ENCODE measurements around the gene PODXL2. TPM values are rescaled to one million over a fixed set of nuclear protein-coding genes. Genes with fewer than 3 reads are reported as not detected.

Gene PODXL2
- total RNA-seq, 4 donors from 2014 or later = 3.2 to 8.8 (median 3.7) TPM

GRCh38 chr3:127645371-127646015, 16.5 kb downstream of the PODXL2 start:
- TF ChIP-seq CTCF (IDR thresholded peaks at IDR 0.05; ENCODE audit: low read depth) = no peak

- no peak for TF ChIP-seq CTCF (IDR thresholded peaks at IDR 0.05; ENCODE audit: low read depth)
These were observed 17.6 kb downstream of the PODXL2 start for GRCh38 chr3:127646501-127647046.

GRCh38 chr3:127647166-127647844, 18.3 kb downstream of the PODXL2 start:
- no peak for TF ChIP-seq CTCF (IDR thresholded peaks at IDR 0.05; ENCODE audit: low read depth)

GRCh38 chr3:127647845-127648204, 18.8 kb downstream of the PODXL2 start:
- TF ChIP-seq CTCF (IDR thresholded peaks at IDR 0.05; ENCODE audit: low read depth) = no peak

- no peak for TF ChIP-seq CTCF (IDR thresholded peaks at IDR 0.05; ENCODE audit: low read depth)
These were observed 21.3 kb downstream of the PODXL2 start for GRCh38 chr3:127650236-127650635.

GRCh38 chr3:127651516-127652172, 22.7 kb downstream of the PODXL2 start:
- TF ChIP-seq CTCF (IDR thresholded peaks at IDR 0.05; ENCODE audit: low read depth) = no peak
